Measurements from ENCODE around the gene ABR.

Gene ABR

GRCh38 chr17:958712-959451, 220.9 kb downstream of the ABR start:
- no peak overlapping the region for H2AFZ ChIP-seq
- peaks cover 5% of the 10 kb centered on the region for H3K4me1 ChIP-seq
- no peaks in the 10 kb centered on the region for H3K9me3 ChIP-seq (ENCODE audit: control insufficient read depth, low read length)
- no peaks in the 10 kb centered on the region for H3K36me3 ChIP-seq (ENCODE audit: control insufficient read depth, insufficient read depth, low read length)
- H3K79me2 ChIP-seq: no peaks in the 10 kb centered on the region
- TF ChIP-seq CTCF (IDR thresholded peaks at IDR 0.05): no peak
- no peak overlapping the region for H3K27ac ChIP-seq
- H3K4me2 ChIP-seq (ENCODE audit: low read length): no peak overlapping the region
- H3K9ac ChIP-seq: no peak overlapping the region
- no peaks in the 10 kb centered on the region for H3K27me3 ChIP-seq (ENCODE audit: control insufficient read depth, insufficient read depth, low read length)
- no peak overlapping the region for H3K4me3 ChIP-seq (ENCODE audit: low read depth, low read length)

GRCh38 chr17:957856-958421, 221.8 kb downstream of the ABR start:
- Histone ChIP-seq H3K27ac (no peak overlapping the region), H3K9me3 (ENCODE audit: control insufficient read depth, low read length) (no peaks in the 10 kb centered on the region), H3K4me2 (ENCODE audit: low read length) (no peak overlapping the region), H3K79me2 (no peaks in the 10 kb centered on the region), H3K27me3 (ENCODE audit: control insufficient read depth, insufficient read depth, low read length) (no peaks in the 10 kb centered on the region), H2AFZ (no peak overlapping the region), H3K4me3 (ENCODE audit: low read depth, low read length) (no peak overlapping the region), H3K9ac (no peak overlapping the region), H3K4me1 (peaks cover 5% of the 10 kb centered on the region), H3K36me3 (ENCODE audit: control insufficient read depth, insufficient read depth, low read length) (no peaks in the 10 kb centered on the region)
- no peak for TF ChIP-seq CTCF (IDR thresholded peaks at IDR 0.05)

GRCh38 chr17:956905-957304, 222.9 kb downstream of the ABR start:
- Histone ChIP-seq H3K27ac (no peak overlapping the region), H3K4me2 (ENCODE audit: low read length) (no peak overlapping the region), H3K4me1 (peaks cover 5% of the 10 kb centered on the region), H3K4me3 (ENCODE audit: low read depth, low read length) (no peak overlapping the region), H3K36me3 (ENCODE audit: control insufficient read depth, insufficient read depth, low read length) (no peaks in the 10 kb centered on the region), H3K27me3 (ENCODE audit: control insufficient read depth, insufficient read depth, low read length) (no peaks in the 10 kb centered on the region), H3K9me3 (ENCODE audit: control insufficient read depth, low read length) (no peaks in the 10 kb centered on the region), H3K9ac (no peak overlapping the region), H2AFZ (no peak overlapping the region), H3K79me2 (no peaks in the 10 kb centered on the region)
- TF ChIP-seq CTCF (IDR thresholded peaks at IDR 0.05): no peak

GRCh38 chr17:954431-955164, 225.2 kb downstream of the ABR start:
- no peaks in the 10 kb centered on the region for H3K79me2 ChIP-seq
- peaks cover 5% of the 10 kb centered on the region for H3K4me1 ChIP-seq
- H3K9me3 ChIP-seq (ENCODE audit: control insufficient read depth, low read length): no peaks in the 10 kb centered on the region
- H3K4me2 ChIP-seq (ENCODE audit: low read length): no peak overlapping the region
- H3K36me3 ChIP-seq (ENCODE audit: control insufficient read depth, insufficient read depth, low read length): no peaks in the 10 kb centered on the region
- no peak overlapping the region for H2AFZ ChIP-seq
- no peak overlapping the region for H3K4me3 ChIP-seq (ENCODE audit: low read depth, low read length)
- TF ChIP-seq CTCF (IDR thresholded peaks at IDR 0.05): no peak
- no peaks in the 10 kb centered on the region for H3K27me3 ChIP-seq (ENCODE audit: control insufficient read depth, insufficient read depth, low read length)
- H3K9ac ChIP-seq: no peak overlapping the region
- no peak overlapping the region for H3K27ac ChIP-seq

Data from parathyroid adenoma (tissue), 2 donors.